ENCODE measurements around the gene CCDC197.

CCDC197 gene

DNA sequence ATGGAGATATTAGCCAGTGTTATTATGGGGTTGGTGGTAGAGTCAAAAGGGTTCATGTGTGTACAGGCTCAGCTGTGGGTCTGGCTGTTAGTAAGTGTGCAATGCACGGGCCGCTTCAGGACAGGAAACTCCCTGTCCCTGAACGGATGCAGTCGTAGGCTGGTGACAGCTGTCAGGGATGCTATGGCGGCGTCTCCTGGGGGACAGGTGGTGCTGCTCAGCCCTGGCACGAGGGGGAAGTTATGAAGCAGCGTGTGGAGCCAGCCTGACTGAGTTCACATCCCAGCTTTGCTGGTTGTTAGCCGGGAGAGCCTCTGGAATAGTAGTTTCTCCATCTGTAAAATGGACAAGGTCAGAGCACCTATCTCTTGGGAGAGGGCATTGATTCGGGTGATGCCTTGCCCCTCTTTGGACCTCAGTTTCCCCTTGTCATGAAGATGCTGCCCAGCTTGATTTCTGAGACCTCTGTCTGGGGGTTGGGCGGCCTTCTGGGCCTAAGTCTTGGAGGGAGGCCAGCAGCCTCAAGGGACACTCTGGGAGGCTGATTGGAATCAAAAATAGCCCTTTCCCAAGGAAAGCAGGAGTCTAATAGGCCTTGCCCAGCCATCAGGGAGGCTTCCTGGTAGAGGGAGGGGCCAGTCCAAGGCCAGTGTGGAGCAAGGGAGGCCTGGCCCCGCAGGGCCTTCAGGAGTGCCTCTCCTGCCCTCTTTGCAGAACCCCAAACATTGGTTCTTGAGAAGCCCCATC, 27.8 kb upstream of the CCDC197 start:
- H3K4me3 Mint-ChIP-seq, result no peak overlapping the region
- no peaks in the 10 kb centered on the region for H3K27me3 Mint-ChIP-seq
- ATAC-seq, result no peak
- DNase-seq, result no peak
- peaks cover 100% of the 10 kb centered on the region for H3K4me1 Mint-ChIP-seq
- H3K27ac Mint-ChIP-seq, result peak overlapping the region in 1 of 2 donors; percentile 4
- H3K9me3 Mint-ChIP-seq, result peaks cover 13 to 17% of the 10 kb centered on the region in 2 donors

DNA sequence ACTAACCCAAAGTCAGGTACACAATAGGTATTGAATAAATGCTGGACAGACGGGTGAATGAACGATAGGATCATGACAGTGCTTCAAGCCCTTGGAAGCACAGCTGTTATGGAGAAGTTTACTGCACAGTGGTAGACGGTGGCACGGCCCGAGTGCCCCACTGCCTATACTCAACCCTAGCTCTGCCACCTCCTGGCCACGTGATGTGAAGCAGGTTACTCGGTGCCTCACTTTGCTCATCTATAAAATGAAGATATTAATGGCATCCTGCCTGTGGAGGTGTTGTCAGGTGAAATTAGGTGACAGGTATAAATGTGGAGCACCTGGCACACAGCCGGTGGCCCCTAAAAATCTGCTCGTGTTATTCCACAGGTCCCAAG, 26.5 kb upstream of the CCDC197 start:
- Mint-ChIP-seq H3K4me1 (peaks cover 100% of the 10 kb centered on the region), H3K9me3 (peaks cover 3 to 6% of the 10 kb centered on the region in 2 donors), H3K27ac (peak overlapping the region; percentile 98 to 99), H3K27me3 (no peaks in the 10 kb centered on the region), H3K4me3 (peak overlapping the region; percentile 88 to 90)
- DNase-seq, result peak; percentile 56 to 72
- peak; percentile 89 for ATAC-seq

DNA sequence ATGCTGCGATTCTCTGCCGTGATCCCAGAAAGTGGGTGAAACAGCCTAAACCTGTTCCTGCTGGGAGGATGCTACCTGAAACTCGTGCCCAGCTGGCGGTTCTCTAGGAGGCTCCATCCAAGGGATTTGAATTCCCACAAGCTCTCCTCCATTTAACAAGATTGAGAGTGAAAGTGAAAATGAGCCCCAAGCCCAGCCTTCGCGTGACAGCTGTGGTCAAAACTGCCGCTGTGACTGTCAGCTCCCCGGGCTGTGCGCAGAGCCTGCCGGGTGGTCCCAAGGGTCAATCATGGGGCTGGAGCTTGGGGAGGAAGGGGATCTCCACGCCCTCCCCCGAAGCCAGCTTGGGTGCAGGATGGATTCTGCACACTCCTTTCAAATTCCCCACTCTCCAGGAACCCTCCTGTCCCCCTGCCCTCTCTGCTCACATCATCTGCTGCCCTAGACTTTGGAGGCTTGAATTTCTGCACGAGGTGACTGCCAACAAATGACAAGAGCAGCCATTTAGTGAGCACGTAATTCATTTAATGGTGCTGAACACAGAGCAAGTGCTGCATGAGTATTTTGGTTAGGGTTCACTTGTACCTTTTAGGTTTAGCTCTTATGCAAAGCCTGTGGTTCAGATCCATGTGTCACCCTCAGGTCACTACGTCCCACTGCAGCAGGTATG, 26.0 kb upstream of the CCDC197 start:
- Mint-ChIP-seq H3K9me3 (peaks cover 0 to under 1% of the 10 kb centered on the region in 2 donors), H3K27me3 (no peaks in the 10 kb centered on the region), H3K4me1 (peaks cover 100% of the 10 kb centered on the region), H3K27ac (peak overlapping the region; percentile 98 to 99), H3K4me3 (peak overlapping the region; percentile 88 to 90)
- DNase-seq (peak; percentile 72 to 74), ATAC-seq (peak; percentile 82)

DNA sequence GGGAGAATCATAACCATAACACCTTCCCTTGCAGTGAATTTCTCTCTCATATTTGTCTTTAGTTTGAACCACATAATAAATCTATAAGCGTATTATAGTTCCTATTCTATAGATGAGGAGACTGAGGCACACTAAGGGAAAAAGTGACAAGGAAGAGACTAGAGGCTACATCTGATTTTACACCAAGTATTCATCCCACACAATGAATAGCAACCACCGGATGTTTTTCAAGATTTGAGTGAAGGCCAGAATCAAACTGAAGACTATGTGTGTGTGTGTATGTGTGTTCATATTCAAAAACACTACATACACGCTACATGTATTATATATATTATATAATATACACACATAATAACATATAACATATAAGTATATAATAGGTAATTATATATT, 25.5 kb upstream of the CCDC197 start:
- peaks cover 2 to 3% of the 10 kb centered on the region in 2 donors for H3K9me3 Mint-ChIP-seq
- no peaks in the 10 kb centered on the region for H3K27me3 Mint-ChIP-seq
- peak; percentile 31 for ATAC-seq
- H3K27ac Mint-ChIP-seq, result peak overlapping the region; percentile 98 to 99
- H3K4me1 Mint-ChIP-seq, result peaks cover 100% of the 10 kb centered on the region
- peak overlapping the region; percentile 88 to 90 for H3K4me3 Mint-ChIP-seq
- DNase-seq, result no peak

DNA sequence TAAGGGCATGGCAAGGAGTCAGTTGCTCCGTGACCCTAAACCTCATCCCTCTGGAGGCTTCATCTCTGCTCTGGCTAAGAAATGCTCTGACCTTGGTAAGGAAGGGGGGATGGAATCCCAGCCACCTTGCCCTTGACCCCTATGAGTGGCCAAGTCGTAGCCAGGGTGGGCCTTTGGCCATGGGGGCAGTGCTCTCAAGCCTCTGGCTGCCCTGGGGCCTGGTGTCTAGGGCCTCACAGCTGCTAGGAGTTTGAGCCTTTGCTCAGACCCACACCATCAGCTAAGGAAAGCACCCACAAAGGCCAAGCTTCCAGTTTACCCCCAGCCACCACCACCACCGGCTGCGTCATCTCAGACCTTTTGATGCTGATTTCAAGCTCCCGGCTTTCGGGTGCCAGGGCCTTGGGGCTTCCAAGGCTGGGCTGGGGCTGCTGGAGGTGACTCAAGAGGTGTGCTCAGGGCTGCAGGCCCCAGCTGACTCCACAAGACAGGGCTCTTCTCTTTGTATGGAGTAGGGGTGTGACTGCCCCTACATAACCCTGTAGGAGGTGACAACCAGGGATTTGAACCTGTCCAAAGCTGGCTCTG, 24.4 kb upstream of the CCDC197 start:
- peak overlapping the region; percentile 91 to 97 for H3K27ac Mint-ChIP-seq
- peak overlapping the region; percentile 20 to 63 for H3K4me3 Mint-ChIP-seq
- no peak for ATAC-seq
- no peaks in the 10 kb centered on the region for H3K27me3 Mint-ChIP-seq
- peaks cover 100% of the 10 kb centered on the region for H3K4me1 Mint-ChIP-seq
- DNase-seq, result no peak
- peaks cover 7 to 14% of the 10 kb centered on the region in 2 donors for H3K9me3 Mint-ChIP-seq

DNA sequence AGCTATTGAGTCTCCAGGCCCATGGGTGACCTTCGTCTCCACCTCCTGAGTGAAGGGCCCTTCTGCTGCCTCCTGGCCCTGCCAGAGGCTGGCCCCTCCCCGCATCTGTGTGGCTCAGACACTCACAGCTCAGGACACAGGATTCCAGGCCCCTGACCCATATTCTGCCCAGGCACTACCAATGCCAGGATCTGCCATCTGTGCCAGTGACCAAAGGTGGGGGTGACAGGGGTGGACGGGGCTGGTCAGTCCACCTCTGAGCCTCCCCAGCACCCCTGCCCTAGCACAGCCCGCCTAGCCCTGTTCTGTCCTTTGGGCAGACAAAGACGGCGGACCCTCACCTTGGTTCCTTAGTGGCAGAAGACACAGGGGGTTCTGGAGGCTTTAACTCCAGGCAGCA, 23.5 kb upstream of the CCDC197 start:
- Mint-ChIP-seq H3K4me1 (peaks cover 100% of the 10 kb centered on the region), H3K4me3 (no peak overlapping the region), H3K27ac (no peak overlapping the region), H3K9me3 (peaks cover 7 to 18% of the 10 kb centered on the region in 2 donors), H3K27me3 (no peaks in the 10 kb centered on the region)
- DNase-seq (no peak), ATAC-seq (no peak)

DNA sequence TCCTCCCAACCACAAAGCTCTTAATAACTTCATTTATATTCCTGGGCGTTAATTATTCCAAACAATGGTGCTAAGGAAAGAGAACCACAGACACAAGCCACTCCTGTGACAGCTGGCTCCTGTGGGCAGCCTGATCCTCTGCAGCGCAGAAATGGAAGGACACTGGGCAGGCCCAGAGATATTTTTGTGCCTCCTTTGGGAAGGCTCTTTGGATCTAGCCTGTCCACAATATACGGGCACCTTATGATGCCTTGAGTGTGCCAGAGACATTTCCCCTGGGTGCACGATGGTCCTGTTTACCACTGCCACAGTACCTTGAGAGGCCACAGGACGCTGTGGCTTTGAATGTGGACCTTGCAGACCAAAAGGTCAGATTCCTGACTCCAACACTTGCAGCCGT, 22.8 kb upstream of the CCDC197 start:
- H3K9me3 Mint-ChIP-seq, result peaks cover 7 to 18% of the 10 kb centered on the region in 2 donors
- DNase-seq, result no peak
- peaks cover 100% of the 10 kb centered on the region for H3K4me1 Mint-ChIP-seq
- ATAC-seq, result no peak
- no peaks in the 10 kb centered on the region for H3K27me3 Mint-ChIP-seq
- no peak overlapping the region for H3K27ac Mint-ChIP-seq
- peak overlapping the region; percentile 25 to 41 for H3K4me3 Mint-ChIP-seq

DNA sequence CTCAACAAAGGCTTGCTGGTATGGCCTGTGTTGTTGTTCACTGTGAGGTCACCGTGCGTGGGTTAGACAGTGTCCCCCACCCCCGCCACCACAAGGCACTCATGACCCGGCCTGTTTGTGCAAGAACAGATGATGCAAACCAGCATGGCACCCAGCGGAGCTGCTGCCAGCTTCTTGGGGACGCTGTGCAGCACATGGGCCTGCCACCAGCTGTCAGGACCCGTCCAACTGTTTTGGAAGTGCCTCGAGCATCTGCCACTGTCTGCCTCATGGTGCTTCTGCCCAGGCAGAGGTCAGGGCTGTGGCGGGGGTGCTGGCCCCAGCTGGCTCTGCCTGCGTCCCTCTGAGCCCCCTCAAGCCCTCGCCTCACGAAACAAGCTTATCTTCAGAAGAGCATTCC, 22.3 kb upstream of the CCDC197 start:
- peaks cover 7 to 18% of the 10 kb centered on the region in 2 donors for H3K9me3 Mint-ChIP-seq
- H3K4me3 Mint-ChIP-seq, result peak overlapping the region in 1 of 2 donors; percentile 72
- H3K27me3 Mint-ChIP-seq, result no peaks in the 10 kb centered on the region
- H3K27ac Mint-ChIP-seq, result no peak overlapping the region
- ATAC-seq (no peak), DNase-seq (no peak)
- peaks cover 100% of the 10 kb centered on the region for H3K4me1 Mint-ChIP-seq

DNA sequence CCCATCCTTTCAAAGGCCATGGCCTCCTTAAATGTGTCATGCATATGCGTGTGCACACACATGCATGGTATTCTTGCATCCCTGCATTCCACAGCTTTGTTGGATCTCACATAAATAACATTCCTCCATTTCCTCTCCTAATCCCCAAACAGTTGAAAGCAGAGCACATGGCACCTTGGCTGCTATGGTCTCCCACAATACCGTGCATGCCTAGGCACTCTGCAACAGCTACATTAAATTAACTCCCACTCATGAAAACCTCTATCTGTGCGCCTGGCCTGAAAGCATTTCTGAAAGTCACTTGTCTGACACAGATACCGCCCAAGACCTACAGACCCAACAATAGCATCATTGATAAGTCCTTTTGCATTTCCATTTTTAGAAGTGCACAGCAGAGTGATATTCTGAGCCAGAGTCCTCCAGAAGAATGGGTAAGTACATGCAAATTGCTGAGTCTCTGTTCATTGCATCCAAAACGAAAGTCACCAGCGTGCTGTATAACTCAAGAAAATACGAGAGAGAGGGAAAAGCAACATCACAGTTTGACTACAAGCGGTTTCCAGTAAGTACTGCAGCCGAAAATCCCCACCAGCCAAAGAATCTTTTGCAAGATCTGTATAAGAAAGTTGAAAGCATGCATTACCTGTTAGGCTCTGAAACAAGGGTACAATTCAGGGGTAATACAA, 21.2 kb upstream of the CCDC197 start:
- peaks cover 100% of the 10 kb centered on the region for H3K4me1 Mint-ChIP-seq
- DNase-seq, result no peak
- H3K27me3 Mint-ChIP-seq, result no peaks in the 10 kb centered on the region
- H3K4me3 Mint-ChIP-seq, result peak overlapping the region; percentile 66 to 72
- peak; percentile 7 for ATAC-seq
- H3K9me3 Mint-ChIP-seq, result peaks cover 7 to 18% of the 10 kb centered on the region in 2 donors
- peak overlapping the region; percentile 87 to 96 for H3K27ac Mint-ChIP-seq

DNA sequence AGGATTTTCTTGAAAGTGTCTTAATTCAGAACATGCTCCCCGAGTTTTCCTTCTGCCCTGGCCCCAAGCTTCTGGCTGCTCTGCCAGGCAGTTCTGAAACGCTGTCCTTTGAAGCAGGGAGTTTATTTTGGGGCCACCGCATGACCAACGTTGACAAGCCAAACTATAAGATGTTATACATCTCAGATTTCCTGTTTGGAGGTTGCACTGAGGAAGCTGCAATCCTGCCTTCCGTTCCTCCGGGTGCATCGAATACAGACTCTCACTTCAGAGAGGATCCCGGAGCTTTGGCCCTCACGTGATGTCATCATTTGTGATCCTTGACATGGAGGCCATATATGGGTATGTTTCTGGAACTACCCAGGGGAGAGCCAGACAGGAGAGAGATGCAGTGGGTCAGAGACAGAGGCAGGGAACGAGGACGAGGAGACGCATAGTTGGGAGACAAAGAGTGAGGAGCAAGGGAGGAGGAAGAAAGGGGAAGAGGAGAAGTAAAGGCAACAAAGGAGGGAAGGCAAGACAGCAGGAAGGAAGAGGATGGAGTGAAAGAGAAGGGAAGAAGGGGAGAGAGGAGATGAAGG, 20.5 kb upstream of the CCDC197 start, which contains the start of gene ASB2:
ASB2 (minus strand) TSS at position 94 of the 581 bp plus-strand sequence. CDS start 12,031 bp downstream, outside the sequence.
- Mint-ChIP-seq H3K9me3 (peaks cover 7 to 18% of the 10 kb centered on the region in 2 donors), H3K4me1 (peaks cover 100% of the 10 kb centered on the region), H3K27me3 (no peaks in the 10 kb centered on the region), H3K27ac (peak within 1 kb of the TSS; percentile 89 to 96), H3K4me3 (peak within 1 kb of the TSS; percentile 66 to 72)
- ATAC-seq, result peak; percentile 0
- no peak for DNase-seq

DNA sequence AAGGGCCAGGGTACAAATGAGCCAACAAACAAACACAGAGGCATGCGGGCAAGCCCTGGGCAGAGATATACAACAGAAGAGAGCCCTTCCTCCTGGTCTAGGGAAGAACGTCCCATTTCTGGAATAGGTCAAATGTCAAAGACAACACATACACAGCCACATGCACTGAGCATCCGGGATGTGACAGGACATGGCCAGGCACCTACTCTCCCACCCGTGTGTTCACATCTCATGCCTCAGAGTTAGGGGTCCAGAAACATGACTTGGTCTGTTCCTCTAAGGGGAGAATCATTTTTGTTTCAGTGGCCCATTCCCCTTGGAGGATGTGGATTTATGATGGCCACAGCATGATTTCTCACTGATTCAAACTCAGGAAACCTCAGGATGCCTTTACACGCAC, 19.9 kb upstream of the CCDC197 start:
- no peak for DNase-seq
- Mint-ChIP-seq H3K27me3 (no peaks in the 10 kb centered on the region), H3K27ac (peak overlapping the region; percentile 89 to 96), H3K4me3 (peak overlapping the region; percentile 66 to 72), H3K4me1 (peaks cover 100% of the 10 kb centered on the region), H3K9me3 (peaks cover 7 to 18% of the 10 kb centered on the region in 2 donors)
- ATAC-seq, result no peak

DNA sequence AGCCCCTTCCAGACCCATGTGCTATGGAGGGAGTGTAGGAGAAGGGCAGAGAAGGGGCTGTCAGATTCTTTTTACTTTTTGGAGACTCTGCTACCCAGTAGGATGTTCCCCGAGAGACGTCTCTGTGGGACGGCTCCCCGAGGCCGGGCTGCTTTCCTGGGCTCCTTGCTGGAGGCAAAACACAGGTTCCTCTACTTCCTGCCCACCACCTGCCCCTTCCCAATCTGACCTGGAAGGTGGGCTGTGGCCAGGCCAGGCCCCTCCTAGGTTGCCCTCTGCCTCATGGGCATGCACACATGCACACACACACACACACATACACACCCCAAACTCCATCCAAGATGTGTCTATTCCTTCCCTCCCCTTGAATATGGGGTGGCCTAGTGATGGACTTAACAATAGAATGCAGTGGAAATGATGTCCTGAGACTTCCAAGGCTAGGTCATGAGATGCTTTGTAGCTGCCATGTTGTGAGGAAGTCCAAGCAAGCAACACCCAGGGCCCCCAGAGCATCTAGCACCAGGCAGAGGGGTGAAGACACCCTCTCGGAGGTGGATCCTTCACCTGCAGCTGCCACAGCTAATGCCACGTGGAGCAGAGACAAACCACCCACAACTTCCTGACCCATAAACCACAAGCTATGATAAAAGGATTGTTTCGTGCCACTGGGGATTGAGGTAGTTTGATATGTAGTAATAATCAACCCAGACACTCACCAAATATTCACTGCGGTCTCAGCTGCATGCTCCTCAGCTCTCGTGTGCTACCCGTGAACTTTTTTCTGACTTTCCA, 19.1 kb upstream of the CCDC197 start:
- H3K27me3 Mint-ChIP-seq, result no peaks in the 10 kb centered on the region
- peaks cover 97% of the 10 kb centered on the region for H3K4me1 Mint-ChIP-seq
- peak; percentile 92 for ATAC-seq
- peak overlapping the region; percentile 86 to 96 for H3K27ac Mint-ChIP-seq
- peaks cover 7 to 18% of the 10 kb centered on the region in 2 donors for H3K9me3 Mint-ChIP-seq
- DNase-seq, result peak; percentile 83 to 85
- H3K4me3 Mint-ChIP-seq, result peak overlapping the region; percentile 66 to 72

DNA sequence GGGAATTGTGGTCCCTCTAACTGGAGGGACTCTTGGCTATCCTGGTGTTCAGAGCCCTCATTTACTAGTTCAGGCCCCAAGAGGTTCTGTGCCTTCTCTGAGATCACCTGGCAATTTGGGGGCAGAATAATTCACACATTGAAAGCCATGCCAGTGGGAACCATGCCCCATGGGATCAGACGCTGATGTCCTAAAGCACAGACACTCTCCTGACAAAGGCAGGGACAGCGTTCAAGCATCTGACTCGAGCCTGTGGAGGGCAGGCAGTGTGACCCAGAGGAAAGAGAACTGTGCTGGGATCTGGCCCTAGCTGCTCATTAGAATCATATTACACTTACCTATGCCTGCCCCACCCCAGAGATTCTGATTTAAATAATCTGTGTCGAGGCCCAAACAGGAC, 18.4 kb upstream of the CCDC197 start:
- Mint-ChIP-seq H3K4me3 (peak overlapping the region; percentile 20 to 32), H3K27me3 (no peaks in the 10 kb centered on the region), H3K4me1 (peaks cover 93% of the 10 kb centered on the region), H3K27ac (peak overlapping the region; percentile 86 to 96), H3K9me3 (peaks cover 7 to 18% of the 10 kb centered on the region in 2 donors)
- DNase-seq, result no peak
- ATAC-seq, result peak; percentile 17

DNA sequence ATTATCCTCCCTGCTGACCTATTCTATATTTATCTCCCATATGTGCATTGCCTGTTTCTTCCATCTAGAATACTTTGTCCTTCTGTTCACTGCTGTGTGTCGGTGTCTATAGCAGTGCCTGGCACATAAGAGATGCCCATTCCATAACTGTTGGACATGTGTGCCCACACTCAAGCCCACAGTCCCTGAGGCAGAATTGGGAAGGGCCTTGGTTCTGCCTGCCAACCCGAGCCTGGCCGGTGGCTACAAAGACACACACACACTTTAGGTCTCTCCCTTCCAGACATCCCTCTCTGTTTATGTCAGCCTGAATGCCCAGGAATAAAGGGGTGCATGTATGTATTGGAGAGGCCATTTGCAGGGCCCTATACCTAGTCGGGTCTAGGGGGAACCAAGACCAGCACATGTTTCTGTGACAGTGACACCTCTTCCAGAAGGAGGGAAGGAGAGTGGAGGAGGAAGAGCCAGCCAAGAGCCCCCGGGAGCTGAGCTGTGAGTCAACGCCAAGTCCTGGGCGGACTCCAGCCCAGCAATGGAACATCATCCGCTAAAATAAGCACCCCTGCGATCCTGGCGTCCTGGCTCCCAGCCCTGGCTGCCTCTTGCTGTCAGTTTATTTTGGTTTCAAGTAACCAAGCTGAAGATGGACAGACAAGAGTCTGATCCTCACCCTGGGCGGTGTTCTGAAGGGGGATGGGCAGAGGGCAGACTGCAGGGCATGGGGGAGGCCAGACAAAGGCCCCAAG, 16.5 kb upstream of the CCDC197 start:
- H3K27ac Mint-ChIP-seq, result peak overlapping the region; percentile 83 to 96
- ATAC-seq, result no peak
- no peak for DNase-seq
- peaks cover 91% of the 10 kb centered on the region for H3K4me1 Mint-ChIP-seq
- peaks cover 6% of the 10 kb centered on the region for H3K27me3 Mint-ChIP-seq
- peak overlapping the region; percentile 5 to 72 for H3K4me3 Mint-ChIP-seq
- peaks cover 7 to 18% of the 10 kb centered on the region in 2 donors for H3K9me3 Mint-ChIP-seq

All from stimulated activated naive CD8-positive, alpha-beta T cell treated with anti-CD3 and anti-CD28 coated beads, Interleukin-15, amount 100 ng/mL, for 72 hours (primary cell).